Trophoblast cell (in vitro differentiated cells and primary cell): ENCODE results near the gene TMEM140.

ENCODE experiments used
- DNase-seq, 2 donors: peaks; one replicate each; pipeline ENCODE4 v3.0.0-alpha.2; 2016
- H2AFZ ChIP-seq: 2 replicates; pipeline ENCODE4 v1.6.1; 2013; ENCODE audit warnings: low read length, moderate library complexity, mild to moderate bottlenecking; ENCODE audit not compliant: insufficient read depth, poor library complexity
- H2AK5ac ChIP-seq: 2 replicates; pipeline ENCODE4 v1.6.1; 2013; ENCODE audit warnings: mild to moderate bottlenecking, low read length
- H2BK120ac ChIP-seq: 2 replicates; pipeline ENCODE4 v1.6.1; 2013; ENCODE audit warnings: low read length, mild to moderate bottlenecking, moderate library complexity; ENCODE audit not compliant: insufficient read depth, poor library complexity
- H2BK12ac ChIP-seq: 2 replicates; pipeline ENCODE4 v1.6.1; 2013; ENCODE audit warnings: mild to moderate bottlenecking, low read length, moderate library complexity
- H2BK5ac ChIP-seq: 2 replicates; pipeline ENCODE4 v1.6.1; 2013; ENCODE audit warnings: low read length, low read depth, moderate library complexity, mild to moderate bottlenecking; ENCODE audit not compliant: poor library complexity
- H3K14ac ChIP-seq: 2 replicates; pipeline ENCODE4 v1.6.1; 2013; ENCODE audit warnings: mild to moderate bottlenecking, low read length
- H3K18ac ChIP-seq: 2 replicates; pipeline ENCODE4 v1.6.1; 2013; ENCODE audit warnings: mild to moderate bottlenecking, low read length
- H3K23ac ChIP-seq: 2 replicates; pipeline ENCODE4 v1.6.1; 2013; ENCODE audit warnings: low read length
- H3K27ac ChIP-seq: 2 replicates; pipeline ENCODE4 v1.5.1; 2013; ENCODE audit warnings: low read depth, mild to moderate bottlenecking, inconsistent platforms, low read length, moderate library complexity
- H3K27me3 ChIP-seq: 2 replicates; pipeline ENCODE4 v1.6.1; 2013; ENCODE audit warnings: inconsistent platforms, mild to moderate bottlenecking, low read length, moderate library complexity; ENCODE audit not compliant: insufficient read depth
- H3K36me3 ChIP-seq, 2 experiments: 1 replicate in 1 of 2; 2 replicates in 1 of 2; pipeline ENCODE4 v1.6.1; 2013; ENCODE audit warnings: low read length in 2 of 2, mild to moderate bottlenecking in 2 of 2, moderate library complexity in 1 of 2; ENCODE audit not compliant: insufficient read depth in 2 of 2, control insufficient read depth in 1 of 2
- H3K4ac ChIP-seq: 2 replicates; pipeline ENCODE4 v1.6.1; 2013; ENCODE audit warnings: low read depth, mild to moderate bottlenecking, low read length, moderate library complexity
- H3K4me1 ChIP-seq, 2 experiments: 1 replicate in 1 of 2; 2 replicates in 1 of 2; pipeline ENCODE4 v1.6.1; 2013; ENCODE audit warnings: low read length in 2 of 2, mild to moderate bottlenecking in 2 of 2, moderate library complexity in 1 of 2; ENCODE audit not compliant: insufficient read depth in 2 of 2, control insufficient read depth in 1 of 2
- H3K4me2 ChIP-seq: 2 replicates; pipeline ENCODE4 v1.6.1; 2013; ENCODE audit warnings: inconsistent platforms, mild to moderate bottlenecking, low read length, moderate library complexity
- H3K4me3 ChIP-seq: 2 replicates; pipeline ENCODE4 v1.5.1; 2013; ENCODE audit warnings: mild to moderate bottlenecking, low read depth, low read length, inconsistent platforms
- H3K79me1 ChIP-seq: one replicate; pipeline ENCODE4 v1.6.1; 2013; ENCODE audit warnings: low read length
- H3K79me2 ChIP-seq: 2 replicates; pipeline ENCODE4 v1.6.1; 2013; ENCODE audit warnings: low read length, mild to moderate bottlenecking; ENCODE audit not compliant: control insufficient read depth, insufficient read depth, poor library complexity
- H3K9ac ChIP-seq: 2 replicates; pipeline ENCODE4 v1.6.1; 2013; ENCODE audit warnings: mild to moderate bottlenecking, low read length
- H3K9me3 ChIP-seq: 2 replicates; pipeline ENCODE4 v1.6.1; 2013; ENCODE audit warnings: low read depth, mild to moderate bottlenecking, control low read depth, inconsistent platforms, low read length; ENCODE audit not compliant: insufficient read depth
- H4K12ac ChIP-seq: 2 replicates; pipeline ENCODE4 v1.6.1; 2013; ENCODE audit warnings: low read depth, mild to moderate bottlenecking, low read length, moderate library complexity
- H4K8ac ChIP-seq: 2 replicates; pipeline ENCODE4 v1.6.1; 2013; ENCODE audit warnings: low read depth, mild to moderate bottlenecking, low read length, moderate library complexity
- H4K91ac ChIP-seq: one replicate; pipeline ENCODE4 v1.6.1; 2013; ENCODE audit warnings: low read depth, mild to moderate bottlenecking, low read length, moderate library complexity
- WGBS: extraction: QIAGEN DNeasy Blood & Tissue Kit; methylation state at CpG from one replicate; pipeline ENCODE4 v1.1.7; 2013; ENCODE audit warnings: missing lambda C conversion rate; ENCODE audit not compliant: insufficient read length, insufficient coverage; ENCODE audit errors: extremely low coverage; 5-methylcytosine and 5-hydroxymethylcytosine counted together

The TMEM140 gene

GRCh38 chr7:135184254-135184841, 36.5 kb downstream of the TMEM140 start:
- Histone ChIP-seq H3K9ac (no peak overlapping the region), H2BK12ac (no peak overlapping the region), H4K12ac (no peak overlapping the region), H3K14ac (no peak overlapping the region), H3K4me1 (no peaks in the 10 kb centered on the region), H3K79me1 (no peaks in the 10 kb centered on the region), H3K27me3 (no peaks in the 10 kb centered on the region), H3K9me3 (peaks cover 12% of the 10 kb centered on the region), H3K23ac (no peak overlapping the region), H3K4me3 (no peak overlapping the region), H3K36me3 (peaks cover 42 to 45% of the 10 kb centered on the region in 2 experiments), H2BK5ac (no peak overlapping the region), H2AK5ac (no peak overlapping the region), H3K4me2 (no peak overlapping the region), H3K4ac (no peak overlapping the region), H3K79me2 (no peaks in the 10 kb centered on the region), H3K18ac (no peak overlapping the region), H2AFZ (no peak overlapping the region), H3K27ac (no peak overlapping the region), H4K91ac (no peak overlapping the region), H4K8ac (no peak overlapping the region), H2BK120ac (no peak overlapping the region)
- no peak for DNase-seq
- whole genome bisulfite sequencing, result no CpG with 5 or more reads among the region's 5 CpGs

- no peak overlapping the region for H4K12ac ChIP-seq
- no peak overlapping the region for H3K9ac ChIP-seq
- H3K36me3 ChIP-seq, result peaks cover 40 to 43% of the 10 kb centered on the region in 2 experiments
- no CpG with 5 or more reads among the region's 7 CpGs for WGBS
- no peak overlapping the region for H3K18ac ChIP-seq
- no peak overlapping the region for H2BK120ac ChIP-seq
- no peak overlapping the region for H3K4me3 ChIP-seq
- H2AFZ ChIP-seq, result no peak overlapping the region
- H2BK5ac ChIP-seq, result no peak overlapping the region
- no peak overlapping the region for H2BK12ac ChIP-seq
- H3K4me2 ChIP-seq, result no peak overlapping the region
- no peak overlapping the region for H3K27ac ChIP-seq
- no peaks in the 10 kb centered on the region for H3K79me2 ChIP-seq
- no peaks in the 10 kb centered on the region for H3K79me1 ChIP-seq
- H3K4me1 ChIP-seq, result no peaks in the 10 kb centered on the region
- DNase-seq, result no peak
- H4K91ac ChIP-seq, result no peak overlapping the region
- H2AK5ac ChIP-seq, result no peak overlapping the region
- no peak overlapping the region for H4K8ac ChIP-seq
- H3K27me3 ChIP-seq, result no peaks in the 10 kb centered on the region
- H3K14ac ChIP-seq, result no peak overlapping the region
- H3K23ac ChIP-seq, result no peak overlapping the region
- H3K9me3 ChIP-seq, result peaks cover 9% of the 10 kb centered on the region
- H3K4ac ChIP-seq, result no peak overlapping the region
These were observed 37.8 kb downstream of the TMEM140 start for GRCh38 chr7:135185471-135186260.

- DNase-seq, result no peak
- Histone ChIP-seq H2BK5ac (no peak overlapping the region), H3K9me3 (peaks cover 9% of the 10 kb centered on the region), H2BK120ac (no peak overlapping the region), H3K4me2 (no peak overlapping the region), H3K27ac (no peak overlapping the region), H2AK5ac (no peak overlapping the region), H3K36me3 (peaks cover 40 to 43% of the 10 kb centered on the region in 2 experiments), H3K4ac (no peak overlapping the region), H3K4me3 (no peak overlapping the region), H4K91ac (no peak overlapping the region), H3K27me3 (no peaks in the 10 kb centered on the region), H4K8ac (no peak overlapping the region), H3K18ac (no peak overlapping the region), H3K9ac (no peak overlapping the region), H3K14ac (no peak overlapping the region), H3K23ac (no peak overlapping the region), H3K79me2 (no peaks in the 10 kb centered on the region), H3K4me1 (no peaks in the 10 kb centered on the region), H2AFZ (no peak overlapping the region), H2BK12ac (no peak overlapping the region), H3K79me1 (no peaks in the 10 kb centered on the region), H4K12ac (no peak overlapping the region)
- no CpG with 5 or more reads among the region's 3 CpGs for WGBS
These were observed 38.3 kb downstream of the TMEM140 start for GRCh38 chr7:135186261-135186540.

- Histone ChIP-seq H3K4me3 (no peak overlapping the region), H3K14ac (no peak overlapping the region), H3K18ac (no peak overlapping the region), H3K36me3 (peaks cover 39 to 42% of the 10 kb centered on the region in 2 experiments), H3K79me1 (no peaks in the 10 kb centered on the region), H2BK120ac (no peak overlapping the region), H4K8ac (no peak overlapping the region), H2AK5ac (no peak overlapping the region), H3K27me3 (no peaks in the 10 kb centered on the region), H3K4ac (no peak overlapping the region), H3K4me2 (no peak overlapping the region), H3K9me3 (peaks cover 8% of the 10 kb centered on the region), H4K12ac (no peak overlapping the region), H3K9ac (no peak overlapping the region), H3K23ac (no peak overlapping the region), H3K27ac (no peak overlapping the region), H2AFZ (no peak overlapping the region), H3K79me2 (no peaks in the 10 kb centered on the region), H2BK5ac (no peak overlapping the region), H4K91ac (no peak overlapping the region), H2BK12ac (no peak overlapping the region), H3K4me1 (no peaks in the 10 kb centered on the region)
- no CpG with 5 or more reads among the region's 12 CpGs for WGBS
- DNase-seq, result no peak
These were observed 39.0 kb downstream of the TMEM140 start for GRCh38 chr7:135186841-135187253.
